SU-DHL-6 (cell line): ENCODE results near the gene ZXDC.

Experiments used
- H2AFZ ChIP-seq: fragments of 200-600 bp; sonication (generic); 2 replicates; pipeline ENCODE4 v1.6.1; 2014; ENCODE audit warnings: low read depth, mild to moderate bottlenecking, moderate library complexity, mixed read lengths, antibody characterized with exemption, low read length; ENCODE audit not compliant: severe bottlenecking
- H3F3A ChIP-seq: fragments of 200-600 bp; shearing (Covaris generic); 2 replicates; pipeline ENCODE4 v1.6.0; 2016; ENCODE audit warnings: antibody characterized with exemption, mild to moderate bottlenecking; ENCODE audit not compliant: insufficient read depth
- H3K27ac ChIP-seq: fragments of 200-600 bp; sonication (generic); 2 replicates; pipeline ENCODE4 v1.5.1; 2016; ENCODE audit warnings: low read depth, mild to moderate bottlenecking, low read length, moderate library complexity, mixed read lengths
- H3K27me3 ChIP-seq: fragments of 200-600 bp; sonication (generic), shearing (Covaris generic); 2 replicates; pipeline ENCODE4 v1.6.0; 2014; ENCODE audit warnings: mild to moderate bottlenecking, low read length
- H3K36me3 ChIP-seq: fragments of 200-600 bp; sonication (generic); 2 replicates; pipeline ENCODE4 v1.6.1; 2014; ENCODE audit warnings: mild to moderate bottlenecking, low read length, mixed read lengths
- H3K4me2 ChIP-seq: fragments of 300-600, 200-600 bp; shearing (Covaris generic), sonication (generic); 2 replicates; pipeline ENCODE4 v1.6.0; 2014; ENCODE audit warnings: low read length, low read depth, mild to moderate bottlenecking; ENCODE audit not compliant: poor library complexity, severe bottlenecking
- H3K4me3 ChIP-seq: fragments of 200-600 bp; sonication (generic); 2 replicates; pipeline ENCODE4 v1.5.1; 2014; ENCODE audit warnings: antibody characterized with exemption, low read length, mild to moderate bottlenecking, mixed read lengths; ENCODE audit not compliant: insufficient read depth, poor library complexity, severe bottlenecking
- H3K79me2 ChIP-seq: fragments of 200-600 bp; sonication (generic); 2 replicates; pipeline ENCODE4 v1.6.1; 2014; ENCODE audit warnings: mild to moderate bottlenecking, low read length, moderate library complexity; ENCODE audit not compliant: insufficient read depth
- H3K9ac ChIP-seq: fragments of 200-600 bp; sonication (generic); 2 replicates; pipeline ENCODE4 v1.7.0; 2014; ENCODE audit warnings: mild to moderate bottlenecking, low read length
- H3K9me2 ChIP-seq: fragments of 200-600 bp; sonication (generic); replicated peaks from 2 replicates; pipeline ENCODE4 v1.6.1; 2014; ENCODE audit warnings: low read length; ENCODE audit not compliant: insufficient read depth
- H3K9me3 ChIP-seq: fragments of 200-600 bp; sonication (generic); 2 replicates; pipeline ENCODE4 v1.6.1; 2014; ENCODE audit warnings: low read length, mixed read lengths; ENCODE audit not compliant: insufficient read depth
- H4K20me1 ChIP-seq: fragments of 200-600 bp; sonication (generic); 2 replicates; pipeline ENCODE4 v1.6.1; 2014; ENCODE audit warnings: low read depth, mild to moderate bottlenecking, antibody characterized with exemption, low read length, moderate library complexity, mixed read lengths
- CTCF ChIP-seq: fragments of 200-600 bp; sonication (generic); IDR thresholded peaks from one replicate; pipeline ENCODE4 v1.5.1; 2017; ENCODE audit warnings: antibody characterized with exemption, mild to moderate bottlenecking, low read length, moderate library complexity; ENCODE audit not compliant: insufficient read depth, poor library complexity, severe bottlenecking
- EZH2phosphoT487 ChIP-seq: fragments of 200-600 bp; sonication (generic), shearing (Covaris generic); conservative IDR thresholded peaks from 2 replicates; pipeline ENCODE4 v1.6.1; 2018; ENCODE audit warnings: mild to moderate bottlenecking, antibody characterized with exemption, low read length, moderate library complexity, mixed read lengths

The ZXDC gene

GRCh38 chr3:126477061-126477380 lies 1.3 kb upstream of the ZXDC start:
- H3K4me3 ChIP-seq, result no peak overlapping the region
- no peak overlapping the region for H3K9ac ChIP-seq
- H3K9me2 ChIP-seq, result no peaks in the 10 kb centered on the region
- H3K9me3 ChIP-seq, result no peaks in the 10 kb centered on the region
- peaks cover 29% of the 10 kb centered on the region for H3K79me2 ChIP-seq
- no peak overlapping the region for H2AFZ ChIP-seq
- no peaks in the 10 kb centered on the region for H3F3A ChIP-seq
- no peak overlapping the region for H3K4me2 ChIP-seq
- TF ChIP-seq EZH2phosphoT487, result no peak
- no peak for TF ChIP-seq CTCF
- no peak overlapping the region for H3K27ac ChIP-seq
- H3K36me3 ChIP-seq, result no peaks in the 10 kb centered on the region
- no peaks in the 10 kb centered on the region for H4K20me1 ChIP-seq
- no peaks in the 10 kb centered on the region for H3K27me3 ChIP-seq

- Histone ChIP-seq H3K4me2 (peak overlapping the region; percentile 67), H3K27ac (no peak overlapping the region), H3K9me2 (no peaks in the 10 kb centered on the region), H3K79me2 (peaks cover 31% of the 10 kb centered on the region), H3F3A (no peaks in the 10 kb centered on the region), H3K9me3 (no peaks in the 10 kb centered on the region), H3K27me3 (no peaks in the 10 kb centered on the region), H3K4me3 (peak overlapping the region; percentile 56), H4K20me1 (no peaks in the 10 kb centered on the region), H3K36me3 (no peaks in the 10 kb centered on the region), H3K9ac (peak overlapping the region; percentile 43; the same call in 1 of the 2 replicates), H2AFZ (peak overlapping the region; percentile 90)
- no peak for TF ChIP-seq CTCF
- no peak for TF ChIP-seq EZH2phosphoT487
These were observed 722 bp upstream of the ZXDC start for GRCh38 chr3:126476166-126477060.

GRCh38 chr3:126474498-126475412 lies 936 bp downstream of the ZXDC start:
- Histone ChIP-seq H3K36me3 (peaks cover 3% of the 10 kb centered on the region; the same call in 1 of the 2 replicates), H3K27ac (no peak overlapping the region; the same call in 1 of the 2 replicates), H3K9ac (peak overlapping the region; percentile 71), H3K9me2 (no peaks in the 10 kb centered on the region), H3K79me2 (peaks cover 31% of the 10 kb centered on the region), H4K20me1 (no peaks in the 10 kb centered on the region), H3K4me2 (peak overlapping the region; percentile 79), H3F3A (no peaks in the 10 kb centered on the region), H3K27me3 (no peaks in the 10 kb centered on the region), H3K9me3 (no peaks in the 10 kb centered on the region), H2AFZ (no peak overlapping the region), H3K4me3 (peak overlapping the region; percentile 79)
- TF ChIP-seq CTCF, result no peak
